Upper lobe of right lung (tissue), 1 donor: ENCODE measurements around the gene HTR1D. TPM values are rescaled to one million over a fixed set of nuclear protein-coding genes. Genes with fewer than 3 reads are reported as not detected.
"Not testable (repeated sequence)": the region's sequence is repeated elsewhere in the genome, so short reads cannot be mapped to it uniquely, and the experiment has no call there.

Experiments
- ATAC-seq: fragments of 200-7000 bp; cut with Tn5 transposase; one replicate; pipeline ENCODE4 v1.9.1; 2020; ENCODE audit warnings: mild to moderate bottlenecking, moderate library complexity
- DNase-seq: peaks from one replicate; pipeline ENCODE4 v3.0.0-alpha.2; 2020
- H3K27ac ChIP-seq: fragments of 200-600 bp; one replicate; pipeline ENCODE4 v1.8.0; 2022
- H3K27me3 ChIP-seq: fragments of 200-600 bp; one replicate; pipeline ENCODE4 v1.8.0; 2022; ENCODE audit warnings: mild to moderate bottlenecking
- H3K36me3 ChIP-seq: fragments of 200-600 bp; one replicate; pipeline ENCODE4 v1.8.0; 2022
- H3K4me1 ChIP-seq: fragments of 200-600 bp; one replicate; pipeline ENCODE4 v1.8.0; 2022
- H3K4me3 ChIP-seq: fragments of 200-600 bp; one replicate; pipeline ENCODE4 v1.8.0; 2022; ENCODE audit warnings: mild to moderate bottlenecking
- H3K9me3 ChIP-seq: fragments of 200-600 bp; one replicate; pipeline ENCODE4 v1.8.0; 2022
- intact Hi-C: fragments of 100-400 bp; cut with DNase I; formaldehyde crosslinking; loops from one replicate; pipeline ENCODE4 v1.11.0; 2022
- total RNA-seq: library from RNA; stranded (reverse); fragmentation: NEBNext Ultra II Directional; extraction: Animal tissue kit (Norgen Biotek cat#: 25700); gene quantifications from one replicate; pipeline ENCODE4 v1.2.1, GENCODE V29; 2021
- TF ChIP-seq, protein P1 (sequence below): fragments of 200-600 bp; IDR thresholded peaks from one replicate; pipeline ENCODE4 v1.8.0; 2022; ENCODE audit warnings: antibody characterized with exemption
- donor health status: DM: no; HTN: yes; CAD: no; lungs with severe emphysema.

The HTR1D gene
- total RNA-seq, 1 donor from 2014 or later: 0.93 TPM

DNA sequence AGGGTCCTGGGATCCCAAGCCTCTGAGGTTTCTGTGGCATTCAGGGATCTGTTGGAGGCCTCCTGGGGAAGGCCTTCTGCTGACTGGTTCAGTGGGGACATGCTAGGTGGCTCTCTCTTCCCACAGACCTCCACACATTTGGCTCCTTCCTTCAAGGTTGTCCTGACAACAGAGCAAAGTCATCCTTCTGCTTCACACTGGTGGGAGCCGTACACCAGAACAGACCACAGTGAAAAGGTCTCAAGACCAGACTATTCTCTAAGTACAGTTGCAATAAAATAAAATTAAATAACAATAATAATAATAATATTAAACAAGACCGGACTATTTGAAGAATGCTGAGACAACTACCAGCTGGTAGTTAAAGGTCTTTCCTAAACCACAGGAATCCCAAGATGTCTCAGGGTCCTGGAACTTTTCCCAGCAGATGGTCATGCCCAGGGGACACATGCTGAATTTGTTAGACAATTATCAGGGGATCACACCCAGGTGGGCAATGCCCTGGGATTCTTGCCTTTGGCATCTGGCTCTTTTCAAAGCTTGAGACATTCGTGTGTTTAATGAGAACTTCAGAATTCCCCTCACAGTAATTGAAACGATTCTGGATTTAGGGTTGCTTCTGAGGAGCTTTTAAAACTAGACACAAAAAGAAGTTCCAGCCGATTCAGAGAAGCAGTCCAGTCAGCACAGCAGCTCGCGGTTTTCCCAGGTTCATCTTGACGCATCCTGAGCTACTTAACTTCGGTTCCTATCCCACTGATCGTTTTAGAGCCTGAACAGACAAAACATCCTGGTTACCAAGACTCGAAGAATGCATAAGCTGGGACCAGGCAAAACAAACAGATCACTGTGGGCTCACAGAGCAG lies 22.9 kb downstream of the HTR1D start:
- TF ChIP-seq, protein P1, sequence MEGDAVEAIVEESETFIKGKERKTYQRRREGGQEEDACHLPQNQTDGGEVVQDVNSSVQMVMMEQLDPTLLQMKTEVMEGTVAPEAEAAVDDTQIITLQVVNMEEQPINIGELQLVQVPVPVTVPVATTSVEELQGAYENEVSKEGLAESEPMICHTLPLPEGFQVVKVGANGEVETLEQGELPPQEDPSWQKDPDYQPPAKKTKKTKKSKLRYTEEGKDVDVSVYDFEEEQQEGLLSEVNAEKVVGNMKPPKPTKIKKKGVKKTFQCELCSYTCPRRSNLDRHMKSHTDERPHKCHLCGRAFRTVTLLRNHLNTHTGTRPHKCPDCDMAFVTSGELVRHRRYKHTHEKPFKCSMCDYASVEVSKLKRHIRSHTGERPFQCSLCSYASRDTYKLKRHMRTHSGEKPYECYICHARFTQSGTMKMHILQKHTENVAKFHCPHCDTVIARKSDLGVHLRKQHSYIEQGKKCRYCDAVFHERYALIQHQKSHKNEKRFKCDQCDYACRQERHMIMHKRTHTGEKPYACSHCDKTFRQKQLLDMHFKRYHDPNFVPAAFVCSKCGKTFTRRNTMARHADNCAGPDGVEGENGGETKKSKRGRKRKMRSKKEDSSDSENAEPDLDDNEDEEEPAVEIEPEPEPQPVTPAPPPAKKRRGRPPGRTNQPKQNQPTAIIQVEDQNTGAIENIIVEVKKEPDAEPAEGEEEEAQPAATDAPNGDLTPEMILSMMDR: no peak
- Histone ChIP-seq H3K36me3 (no peaks in the 10 kb centered on the region), H3K27ac (no peak overlapping the region), H3K9me3 (no peaks in the 10 kb centered on the region), H3K4me1 (no peaks in the 10 kb centered on the region), H3K4me3 (no peak overlapping the region), H3K27me3 (no peaks in the 10 kb centered on the region)
- no peak for ATAC-seq
- intact Hi-C loops: loop anchor here (10.0 kb wide), 1 partner anchor 220 kb away; the partner anchor contains the start of gene LACTBL1
- DNase-seq: no peak

DNA sequence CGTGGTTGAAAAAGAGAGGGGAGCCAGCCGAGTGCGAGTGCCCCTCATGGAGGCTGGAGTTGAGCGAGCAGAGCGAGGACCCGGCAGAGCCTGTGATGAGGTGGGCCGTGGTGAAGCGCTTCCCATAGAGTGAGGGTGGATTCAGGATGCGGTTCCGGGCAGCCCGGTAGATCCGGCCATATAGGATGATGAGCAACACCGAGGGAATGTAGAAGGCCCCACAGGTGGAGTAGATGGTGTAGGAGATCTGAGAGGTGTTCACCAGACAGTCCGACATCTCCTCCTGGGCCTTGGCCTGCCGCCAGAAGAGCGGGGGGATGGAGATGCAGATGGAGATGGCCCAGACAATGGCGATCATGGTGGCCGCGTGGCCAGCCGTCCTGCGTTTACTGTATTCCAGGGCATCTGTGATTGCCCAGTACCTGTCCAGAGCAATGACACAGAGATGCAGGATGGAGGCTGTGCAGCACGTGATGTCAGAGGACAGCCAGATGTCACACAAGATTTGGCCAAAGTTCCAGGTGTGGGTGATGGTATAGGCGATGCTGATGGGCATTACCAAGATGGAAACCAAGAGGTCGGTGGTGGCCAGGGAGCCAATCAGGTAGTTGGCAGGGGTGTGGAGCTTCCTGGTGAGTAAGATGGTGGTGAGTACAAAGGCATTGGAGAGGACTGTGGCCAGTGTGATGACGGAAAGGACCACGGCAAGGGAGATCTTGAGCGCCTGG lies 23.7 kb downstream of the HTR1D start:
- TF ChIP-seq, protein P1: no peak
- H3K27me3 ChIP-seq: no peaks in the 10 kb centered on the region
- H3K9me3 ChIP-seq: no peaks in the 10 kb centered on the region
- ATAC-seq: no peak
- no peaks in the 10 kb centered on the region for H3K36me3 ChIP-seq
- H3K4me3 ChIP-seq: no peak overlapping the region
- no peak overlapping the region for H3K27ac ChIP-seq
- no peaks in the 10 kb centered on the region for H3K4me1 ChIP-seq
- no peak for DNase-seq
- intact Hi-C loops: loop anchor here (10.0 kb wide), 1 partner anchor 219 kb away; the partner anchor contains the start of gene LACTBL1

DNA sequence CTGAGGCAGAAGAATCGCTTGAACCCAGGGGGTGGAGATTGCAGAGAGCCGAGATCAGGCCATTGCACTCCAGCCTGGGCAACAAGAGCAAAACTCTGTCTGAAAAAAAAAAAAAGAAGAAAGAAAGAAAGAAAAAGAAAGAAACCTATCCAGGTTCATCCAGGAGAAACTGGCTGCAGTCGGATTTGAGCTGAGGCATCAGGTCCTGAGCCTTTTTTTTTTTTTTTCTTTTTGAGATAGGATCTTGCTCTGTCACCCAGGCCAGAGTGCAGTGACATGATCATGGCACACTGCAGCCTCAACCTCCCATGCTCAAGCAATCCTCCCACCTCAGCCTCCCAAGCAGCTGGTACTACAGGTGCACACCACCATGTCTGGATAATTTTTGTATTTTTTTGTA lies 26.1 kb downstream of the HTR1D start:
- ATAC-seq (no peak), DNase-seq (no peak)
- H3K4me1 ChIP-seq: no peaks in the 10 kb centered on the region
- TF ChIP-seq, protein P1: no peak
- H3K4me3 ChIP-seq: no peak overlapping the region
- H3K9me3 ChIP-seq: no peaks in the 10 kb centered on the region
- H3K27me3 ChIP-seq: no peaks in the 10 kb centered on the region
- no peaks in the 10 kb centered on the region for H3K36me3 ChIP-seq
- no peak overlapping the region for H3K27ac ChIP-seq
- intact Hi-C loops: loop anchor here (10.0 kb wide), 1 partner anchor 216 kb away; the partner anchor contains the start of gene LACTBL1

DNA sequence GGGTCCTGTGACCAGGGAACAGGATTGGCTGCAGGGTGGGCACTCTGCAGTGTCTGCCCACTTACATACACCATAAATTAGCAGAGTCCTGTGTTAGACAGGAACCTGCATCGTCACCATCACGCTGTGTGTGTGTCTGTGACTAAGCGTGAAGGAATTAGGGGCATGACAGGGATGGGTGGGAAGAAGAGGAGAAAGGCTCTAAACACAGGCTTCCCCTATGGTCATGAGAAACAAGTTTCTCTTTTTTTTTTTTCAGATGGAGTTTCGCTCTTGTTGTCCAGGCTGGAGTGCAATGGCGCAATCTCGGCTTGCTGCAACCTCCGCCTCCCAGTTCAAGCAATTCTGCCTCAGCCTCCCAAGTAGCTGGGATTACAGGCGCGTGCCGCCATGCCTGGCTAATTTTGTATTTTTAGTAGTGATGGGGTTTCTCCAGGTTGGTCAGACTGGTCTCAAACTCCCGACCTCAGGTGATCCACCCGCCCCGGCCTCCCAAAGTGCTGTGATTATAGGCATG lies 28.3 kb downstream of the HTR1D start:
- peak; percentile 80 for ATAC-seq
- peak; percentile 71 for DNase-seq
- intact Hi-C loops: loop anchor here (5.0 kb wide), 1 partner anchor 92 kb away; no protein-coding TSS in a partner anchor
- not testable (repeated sequence) for H3K9me3 ChIP-seq, H3K4me1 ChIP-seq, H3K27ac ChIP-seq, H3K4me3 ChIP-seq, H3K36me3 ChIP-seq, H3K27me3 ChIP-seq

DNA sequence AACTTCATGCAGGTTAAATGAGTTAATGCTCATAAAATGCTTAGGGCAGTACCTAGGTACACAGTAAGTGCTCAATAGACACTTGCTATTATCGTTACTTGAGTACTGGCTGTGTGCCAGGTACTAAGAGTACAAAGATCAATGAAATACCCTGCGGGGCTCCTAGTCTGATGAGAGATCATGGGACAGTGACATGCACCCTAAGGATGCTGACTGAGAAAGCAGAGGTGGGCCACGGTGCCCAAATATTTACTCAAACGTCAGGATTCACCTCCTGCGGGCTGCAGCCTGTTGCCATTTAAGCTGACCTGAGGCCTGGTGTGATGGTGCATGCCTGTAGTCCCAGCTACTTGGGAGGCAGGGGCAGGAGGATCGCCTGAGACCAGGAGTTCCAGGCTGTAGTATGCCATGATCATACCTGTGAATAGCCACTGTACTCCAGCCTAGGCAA lies 28.8 kb downstream of the HTR1D start:
- H3K4me1 ChIP-seq: peaks cover 5% of the 10 kb centered on the region
- no peaks in the 10 kb centered on the region for H3K27me3 ChIP-seq
- H3K27ac ChIP-seq: no peak overlapping the region
- TF ChIP-seq, protein P1: no peak
- intact Hi-C loops: loop anchor here (5.0 kb wide), 1 partner anchor 91 kb away; no protein-coding TSS in a partner anchor
- H3K9me3 ChIP-seq: no peaks in the 10 kb centered on the region
- DNase-seq (no peak), ATAC-seq (no peak)
- no peaks in the 10 kb centered on the region for H3K36me3 ChIP-seq
- no peak overlapping the region for H3K4me3 ChIP-seq
